GM18870 (cell line): Measurements from ENCODE around the gene QKI.
"Not testable (repeated sequence)": the region's sequence is repeated elsewhere in the genome, so short reads cannot be mapped to it uniquely, and the experiment has no call there.

ENCODE experiments used
- ATAC-seq: cut with Tn5 transposase; IDR thresholded peaks from one replicate; pipeline ENCODE4 v1.9.1; 2021; ENCODE audit warnings: moderate library complexity; ENCODE audit not compliant: unreplicated experiment

QKI gene

GRCh38 chr6:163572612-163573011, 158.1 kb downstream of the QKI start:
- ATAC-seq = no peak

- no peak for ATAC-seq
Observed at GRCh38 chr6:163573503-163574179, 159.1 kb downstream of the QKI start.

- no peak for ATAC-seq
Observed at GRCh38 chr6:163576114-163576513, 161.6 kb downstream of the QKI start.

GRCh38 chr6:163577404-163577803, 162.9 kb downstream of the QKI start:
- ATAC-seq = no peak

- ATAC-seq = no peak
Observed at GRCh38 chr6:163579111-163579879, 164.8 kb downstream of the QKI start.

GRCh38 chr6:163579880-163580295, 165.4 kb downstream of the QKI start:
- no peak for ATAC-seq

- no peak for ATAC-seq
Observed at GRCh38 chr6:163580311-163581030, 166.0 kb downstream of the QKI start.

GRCh38 chr6:163583558-163583957, 169.0 kb downstream of the QKI start:
- no peak for ATAC-seq

- ATAC-seq = no peak
Observed at GRCh38 chr6:163585932-163586437, 171.5 kb downstream of the QKI start.

- no peak for ATAC-seq
Observed at GRCh38 chr6:163586888-163587287, 172.4 kb downstream of the QKI start.

GRCh38 chr6:163588220-163588919, 173.9 kb downstream of the QKI start:
- ATAC-seq = no peak

- ATAC-seq = no peak
Observed at GRCh38 chr6:163589387-163589786, 174.9 kb downstream of the QKI start.

- ATAC-seq = not testable (repeated sequence)
Observed at GRCh38 chr6:163590132-163590531, 175.6 kb downstream of the QKI start.

GRCh38 chr6:163592872-163593271, 178.4 kb downstream of the QKI start:
- ATAC-seq = no peak

GRCh38 chr6:163596174-163596573, 181.7 kb downstream of the QKI start:
- no peak for ATAC-seq

GRCh38 chr6:163599136-163599535, 184.6 kb downstream of the QKI start:
- no peak for ATAC-seq

GRCh38 chr6:163599684-163600083, 185.2 kb downstream of the QKI start:
- ATAC-seq = no peak

- no peak for ATAC-seq
Observed at GRCh38 chr6:163600331-163600730, 185.8 kb downstream of the QKI start.

GRCh38 chr6:163600781-163601180, 186.3 kb downstream of the QKI start:
- no peak for ATAC-seq

GRCh38 chr6:163602851-163603250, 188.3 kb downstream of the QKI start:
- no peak for ATAC-seq

GRCh38 chr6:163603395-163603794, 188.9 kb downstream of the QKI start:
- no peak for ATAC-seq
